ENCODE results near the gene BIRC5. TPM values are rescaled to one million over a fixed set of nuclear protein-coding genes. Genes with fewer than 3 reads are reported as not detected.

Gene BIRC5
- polyA plus RNA-seq, 1 donor (not counting 4 experiments of a cell fraction or from before 2014, with no cell fraction given) = 11.5 TPM

- peak overlapping the region; percentile 82 for H3K4me2 ChIP-seq (ENCODE audit: control insufficient read depth, extremely low read depth, insufficient read depth, low read depth, low read length)
- H2AFZ ChIP-seq (ENCODE audit: control insufficient read depth, low read length) = peak overlapping the region; percentile 93
- H3K4me1 ChIP-seq (ENCODE audit: control insufficient read depth, extremely low read depth, insufficient read depth, low read length) = peaks cover 9% of the 10 kb centered on the region
- H3K9me1 ChIP-seq (ENCODE audit: control insufficient read depth, extremely low read depth, insufficient read depth, low read length) = no peaks in the 10 kb centered on the region
- H3K36me3 ChIP-seq (ENCODE audit: control insufficient read depth in 2 of 2, extremely low read depth in 1 of 2, insufficient read depth in 2 of 2, low read length in 2 of 2) = no peaks in the 10 kb centered on the region
- H3K27ac ChIP-seq (ENCODE audit: control insufficient read depth, insufficient read depth, low read length) = peak overlapping the region; percentile 56
- H3K9me3 ChIP-seq (ENCODE audit: control insufficient read depth, low read depth, low read length) = no peaks in the 10 kb centered on the region
- DNase-seq (ENCODE audit: low read depth, low spot score) (peak; percentile 85), FAIRE-seq (peak; percentile 36)
- H3K79me2 ChIP-seq (ENCODE audit: control insufficient read depth, insufficient read depth, low read length) = no peaks in the 10 kb centered on the region
- peak overlapping the region; percentile 58 for H3K9ac ChIP-seq (ENCODE audit: control insufficient read depth, extremely low read depth, insufficient read depth, low read length)
- no peaks in the 10 kb centered on the region for H4K20me1 ChIP-seq (ENCODE audit: control insufficient read depth, extremely low read depth, insufficient read depth, low read length)
- TF ChIP-seq CTCF (optimal IDR thresholded peaks at IDR 0.05 in 1 of 3, IDR thresholded peaks at IDR 0.05 in 1 of 3, conservative IDR thresholded peaks at IDR 0.05 in 1 of 3; ENCODE audit: extremely low read depth in 1 of 3, insufficient read depth in 2 of 3, low read length in 3 of 3) = peak; percentile 98 to 100 (median 99)
- TF ChIP-seq EZH2 (IDR thresholded peaks at IDR 0.05; ENCODE audit: low read length) = peak; percentile 38
- peaks cover 13% of the 10 kb centered on the region for H3K27me3 ChIP-seq (ENCODE audit: control insufficient read depth, extremely low read depth, insufficient read depth, low read length)
- dilution Hi-C loops (cut with MboI; ENCODE audit: extremely low pct_ligation_motif_present, low sequenced_read_pairs) = no loop called here
- H3K4me3 ChIP-seq (ENCODE audit: control insufficient read depth in 2 of 3, extremely low read depth in 1 of 3, insufficient read depth in 2 of 3, low read depth in 1 of 3, low read length in 3 of 3) = peak overlapping the region in 2 of 3 experiments; percentile 45 to 46
Observed at GRCh38 chr17:78250891-78251772, 37.1 kb downstream of the BIRC5 start.

- H3K9me1 ChIP-seq (ENCODE audit: control insufficient read depth, extremely low read depth, insufficient read depth, low read length) = no peaks in the 10 kb centered on the region
- dilution Hi-C loops (cut with MboI; ENCODE audit: extremely low pct_ligation_motif_present, low sequenced_read_pairs) = no loop called here
- H2AFZ ChIP-seq (ENCODE audit: control insufficient read depth, low read length) = no peak overlapping the region
- H3K27me3 ChIP-seq (ENCODE audit: control insufficient read depth, extremely low read depth, insufficient read depth, low read length) = peaks cover 13% of the 10 kb centered on the region
- peaks cover 9% of the 10 kb centered on the region for H3K4me1 ChIP-seq (ENCODE audit: control insufficient read depth, extremely low read depth, insufficient read depth, low read length)
- no peaks in the 10 kb centered on the region for H3K9me3 ChIP-seq (ENCODE audit: control insufficient read depth, low read depth, low read length)
- H3K4me2 ChIP-seq (ENCODE audit: control insufficient read depth, extremely low read depth, insufficient read depth, low read depth, low read length) = peak overlapping the region; percentile 82
- H3K36me3 ChIP-seq (ENCODE audit: control insufficient read depth in 2 of 2, extremely low read depth in 1 of 2, insufficient read depth in 2 of 2, low read length in 2 of 2) = no peaks in the 10 kb centered on the region
- H3K9ac ChIP-seq (ENCODE audit: control insufficient read depth, extremely low read depth, insufficient read depth, low read length) = no peak overlapping the region
- no peak overlapping the region for H3K27ac ChIP-seq (ENCODE audit: control insufficient read depth, insufficient read depth, low read length)
- no peaks in the 10 kb centered on the region for H3K79me2 ChIP-seq (ENCODE audit: control insufficient read depth, insufficient read depth, low read length)
- H4K20me1 ChIP-seq (ENCODE audit: control insufficient read depth, extremely low read depth, insufficient read depth, low read length) = no peaks in the 10 kb centered on the region
- no peak for DNase-seq (ENCODE audit: low read depth, low spot score)
- TF ChIP-seq EZH2 (IDR thresholded peaks at IDR 0.05; ENCODE audit: low read length) = no peak
- no peak for TF ChIP-seq CTCF (optimal IDR thresholded peaks at IDR 0.05 in 1 of 3, IDR thresholded peaks at IDR 0.05 in 1 of 3, conservative IDR thresholded peaks at IDR 0.05 in 1 of 3; ENCODE audit: extremely low read depth in 1 of 3, insufficient read depth in 2 of 3, low read length in 3 of 3)
- no peak overlapping the region for H3K4me3 ChIP-seq (ENCODE audit: control insufficient read depth in 2 of 3, extremely low read depth in 1 of 3, insufficient read depth in 2 of 3, low read depth in 1 of 3, low read length in 3 of 3)
- no peak for FAIRE-seq
Observed at GRCh38 chr17:78251773-78252103, 37.7 kb downstream of the BIRC5 start.

Data from keratinocyte (primary cell).